K562 (cell line): ENCODE data around the gene CATSPER3. TPM values are rescaled to one million over a fixed set of nuclear protein-coding genes. Genes with fewer than 3 reads are reported as not detected.

ENCODE experiments used
- ATAC-seq: fragments of 200-7000 bp; cut with Tn5 transposase; 3 replicates; pipeline ENCODE4 v1.9.1; 2020; ENCODE audit warnings: moderate library complexity
- BruUV-seq: library from RNA; stranded (reverse); fragments of 400-500 nt; replicated peaks from 2 replicates; lab custom pipeline; 2021; lab: Mats Ljungman, UMichigan
- CTCF ChIA-PET: fragments of 300-600 bp; formaldehyde crosslinking; extraction: SDS; loops from one replicate; lab custom pipeline; 2021; ENCODE audit warnings: low intra/inter-chr PET ratio; lab: Yijun Ruan, JAX
- POLR2A ChIA-PET: fragments of 300-600, 350-650 bp; sonication (Branson Sonifier 250); formaldehyde crosslinking; extraction: SDS; loops from one replicate; lab custom pipeline; 2021; ENCODE audit warnings: antibody characterized with exemption, inconsistent platforms; lab: Yijun Ruan, JAX
- DNase-seq, 4 experiments: peaks; one replicate each; pipeline versions ENCODE4 v3.0.0 to v3.0.0-alpha.2; 2011 to 2018; ENCODE audit warnings: low spot score in 3 of 4, mixed read lengths in 3 of 4; ENCODE audit errors: extremely low read depth in 1 of 4
- FAIRE-seq: peaks from 2 replicates; lab custom pipeline; 2011; peaks lifted over from hg19 to GRCh38; lab: Jason Lieb, UNC
- H2AFZ ChIP-seq: 2 replicates; pipeline ENCODE4 v1.6.0; 2011; ENCODE audit warnings: low read depth, low read length, control low read depth, inconsistent platforms
- H3K27ac ChIP-seq: fragments of 200-600 bp; 3 replicates; pipeline ENCODE4 v1.8.0; 2011; ENCODE audit warnings: low read depth, mild to moderate bottlenecking, control low read depth, inconsistent platforms, low read length, moderate library complexity, mixed read lengths; ENCODE audit errors: extremely low read depth
- H3K27me3 ChIP-seq, 2 experiments: fragments of 300-600 bp in 1 of 2; 2 replicates in 1 of 2; 3 replicates in 1 of 2; pipeline versions ENCODE4 v1.6.0 to v1.8.0; 2011; ENCODE audit warnings: inconsistent platforms in 2 of 2, low read length in 2 of 2, mild to moderate bottlenecking in 1 of 2, mixed read lengths in 1 of 2, moderate library complexity in 1 of 2; ENCODE audit not compliant: control insufficient read depth in 2 of 2, insufficient read depth in 2 of 2
- H3K36me3 ChIP-seq: fragments of 300-600 bp; 3 replicates; pipeline ENCODE4 v1.8.0; 2011; ENCODE audit warnings: mild to moderate bottlenecking, low read length, inconsistent platforms; ENCODE audit not compliant: control insufficient read depth, insufficient read depth
- H3K4me1 ChIP-seq, 2 experiments: fragments of 200-600 bp in 1 of 2; replicated peaks in 1 of 2; 2 replicates in 1 of 2; 3 replicates in 1 of 2; pipeline versions ENCODE4 v1.5.1 to v1.8.0; 2011; ENCODE audit warnings: inconsistent platforms in 2 of 2, low read length in 2 of 2, mild to moderate bottlenecking in 1 of 2, mixed read lengths in 1 of 2, moderate library complexity in 1 of 2; ENCODE audit not compliant: control insufficient read depth in 2 of 2, insufficient read depth in 2 of 2
- H3K4me2 ChIP-seq: 2 replicates; pipeline ENCODE4 v1.6.1; 2011; ENCODE audit warnings: low read length, control low read depth, inconsistent platforms, mixed read lengths; ENCODE audit not compliant: insufficient read depth
- H3K4me3 ChIP-seq: fragments of 200-600 bp; sonication (generic), shearing (Covaris generic); 2 replicates; pipeline ENCODE4 v1.5.1; 2016; ENCODE audit warnings: control low read depth, inconsistent platforms
- H3K79me2 ChIP-seq: fragments of 200-600 bp; 3 replicates; pipeline ENCODE4 v1.8.0; 2011; ENCODE audit warnings: low read length, inconsistent platforms; ENCODE audit not compliant: control insufficient read depth, insufficient read depth
- H3K9ac ChIP-seq, 2 experiments: 2 replicates each; pipeline versions ENCODE4 v1.6.0 to v1.6.1; 2011; ENCODE audit warnings: low read depth in 2 of 2, low read length in 2 of 2, control low read depth in 1 of 2, inconsistent platforms in 1 of 2, mild to moderate bottlenecking in 1 of 2, mixed read lengths in 1 of 2; ENCODE audit not compliant: insufficient read depth in 1 of 2
- H3K9me1 ChIP-seq: one replicate; pipeline ENCODE4 v1.6.0; 2011; ENCODE audit warnings: inconsistent platforms, mild to moderate bottlenecking, low read length, moderate library complexity; ENCODE audit not compliant: control insufficient read depth, insufficient read depth
- H3K9me3 ChIP-seq: replicated peaks from 2 replicates; pipeline ENCODE4 v1.5.1; 2011; ENCODE audit warnings: low read depth, low read length, inconsistent platforms; ENCODE audit not compliant: control insufficient read depth, insufficient read depth
- H4K20me1 ChIP-seq: replicated peaks from 2 replicates; pipeline ENCODE4 v1.6.1; 2011; ENCODE audit warnings: low read length, inconsistent platforms, mixed read lengths; ENCODE audit not compliant: control insufficient read depth, insufficient read depth
- ELF1 ChIP-seq: fragments of 200-800 bp; sonication (Bioruptor generic); IDR thresholded peaks from 2 replicates; pipeline ENCODE4 v1.6.1; 2016; ENCODE audit warnings: missing genetic modification characterization, missing compliant biosample characterization
- FOSL1 ChIP-seq: fragments of 200-800 bp; sonication (Bioruptor generic); conservative IDR thresholded peaks from 2 replicates; pipeline ENCODE4 v1.6.1; 2016; ENCODE audit warnings: missing genetic modification characterization, missing compliant biosample characterization
- HNRNPH1 ChIP-seq: fragments of 200-400 bp; formaldehyde crosslinking; optimal IDR thresholded peaks from 2 replicates; pipeline ENCODE3; 2017; ENCODE audit warnings: low read depth, mild to moderate bottlenecking, low read length, moderate library complexity
- KAT2B ChIP-seq: IDR thresholded peaks from one replicate; pipeline ENCODE4 v1.6.1; 2012; ENCODE audit warnings: low read depth, mild to moderate bottlenecking, control low read depth, inconsistent platforms, low read length, moderate library complexity
- MAFF ChIP-seq: IDR thresholded peaks from 2 replicates; pipeline ENCODE4 v1.6.1; 2012; ENCODE audit warnings: low read length, improper control_type of control experiment
- MAFG ChIP-seq: fragments of 450-650 bp; conservative IDR thresholded peaks from 2 replicates; pipeline ENCODE4 v1.6.1; 2016; ENCODE audit warnings: missing genetic modification characterization, missing compliant biosample characterization
- MCM7 ChIP-seq, 2 experiments: fragments of 450-650 bp; IDR thresholded peaks; 2 replicates each; pipeline ENCODE4 v1.6.1; 2016 to 2018
- MNT ChIP-seq, 2 experiments: fragments of 450-650 bp; conservative IDR thresholded peaks; 2 replicates each; pipeline ENCODE4 v1.6.1; 2017; ENCODE audit warnings: mild to moderate bottlenecking in 2 of 2, moderate library complexity in 2 of 2
- THRA ChIP-seq: fragments of 450-650 bp; IDR thresholded peaks from 2 replicates; pipeline ENCODE4 v1.6.1; 2017; ENCODE audit warnings: mild to moderate bottlenecking, moderate library complexity
- ZNF277 ChIP-seq: fragments of 250-450 bp; sonication (Bioruptor Pico); IDR thresholded peaks from 2 replicates; pipeline ENCODE4 v1.8.0; 2022; ENCODE audit warnings: inconsistent platforms, mild to moderate bottlenecking, moderate library complexity, borderline replicate concordance
- ZNF583 ChIP-seq: fragments of 250-450 bp; sonication (Bioruptor Pico); IDR thresholded peaks from 2 replicates; pipeline ENCODE4 v1.4.0; 2020
- ZNF695 ChIP-seq: fragments of 450-650 bp; formaldehyde crosslinking; IDR thresholded peaks from 2 replicates; pipeline ENCODE4 v1.4.0; 2020; ENCODE audit warnings: mild to moderate bottlenecking, moderate library complexity
- ZNF76 ChIP-seq: fragments of 250-450 bp; sonication (Bioruptor Pico); IDR thresholded peaks from 2 replicates; pipeline ENCODE4 v1.4.0; 2020; ENCODE audit warnings: mild to moderate bottlenecking, moderate library complexity, borderline replicate concordance
- ZNF785 ChIP-seq: fragments of 250-450 bp; sonication (Bioruptor Pico); IDR thresholded peaks from 2 replicates; pipeline ENCODE4 v1.4.0; 2020; ENCODE audit warnings: mild to moderate bottlenecking
- WGBS: fragments of 100-300 bp; shearing (Covaris generic); methylation state at CpG from one replicate; pipeline ENCODE4 v1.1.6; 2016; ENCODE audit warnings: low coverage, mixed read lengths; ENCODE audit not compliant: insufficient coverage; ENCODE audit errors: missing lambda C conversion rate; 5-methylcytosine and 5-hydroxymethylcytosine counted together
- in situ Hi-C: fragments of 300-500 bp; cut with MboI; formaldehyde crosslinking; loops from 4 replicates; pipeline ENCODE4 v1.15.0; 2018; ENCODE audit warnings: inconsistent platforms, mixed read lengths
- intact Hi-C: fragments of 100-400 bp; cut with micrococcal nuclease; formaldehyde crosslinking; loops from 2 replicates; pipeline ENCODE4 v1.14.2; 2022
- polyA plus RNA-seq, 8 experiments: library from polyadenylated mRNA; depleted of rRNA in 4 of 8; stranded (reverse) in 5 of 8; unstranded in 3 of 8; fragments of >200 nt; fragmentation: Nextera tagmentation in 2 of 8; fragmentation: Illumina TruSeq in 1 of 8; extraction: Ambion mirVana in 2 of 8; extraction: Trizol in 1 of 8; gene quantifications; 2 replicates each; pipeline versions ENCODE4 v1.2.1 to v1.2.3, GENCODE V29; 2011 to 2014; ENCODE audit warnings: inconsistent platforms in 1 of 8, missing spikeins in 1 of 8
- total RNA-seq, 7 experiments: library from RNA; depleted of rRNA in 6 of 7; stranded (reverse); fragments of >200 nt in 6 of 7; fragmentation: Illumina TruSeq in 2 of 7; extraction: Trizol in 2 of 7; gene quantifications; 2 replicates each; pipeline versions ENCODE4 v1.2.1 to v1.2.3, GENCODE V29; 2011 to 2021; ENCODE audit warnings: low replicate concordance in 1 of 7

The CATSPER3 gene
- total and polyA plus RNA-seq, 9 of the 15 experiments (the other 6 are each of a cell fraction or from before 2014, with no cell fraction given), result 0.14 to 1.5 (median 0.49) TPM

- Histone ChIP-seq H3K79me2 (no peaks in the 10 kb centered on the region), H3K4me1 (no peaks in the 10 kb centered on the region), H3K27me3 (no peaks in the 10 kb centered on the region), H3K27ac (no peak overlapping the region), H4K20me1 (no peaks in the 10 kb centered on the region), H3K9ac (no peak overlapping the region), H3K4me3 (no peak overlapping the region), H3K9me1 (no peaks in the 10 kb centered on the region), H3K4me2 (no peak overlapping the region), H3K9me3 (no peaks in the 10 kb centered on the region), H3K36me3 (peaks cover 7% of the 10 kb centered on the region; the same call in 2 of the 3 replicates), H2AFZ (no peak overlapping the region)
- intact Hi-C loops, result no loop called here
- no peak for TF ChIP-seq MNT (conservative IDR thresholded peaks at IDR 0.05)
- no peak for TF ChIP-seq FOSL1 (tag)
- no peak for TF ChIP-seq THRA
- no peak for TF ChIP-seq ELF1 (tag)
- TF ChIP-seq HNRNPH1, result no peak
- no peak for TF ChIP-seq MAFG (tag)
- no peak for TF ChIP-seq KAT2B
- no peak for TF ChIP-seq ZNF583
- TF ChIP-seq MAFF, result no peak
- no peak for TF ChIP-seq ZNF695 (CRISPR knock-in tag)
- no peak for TF ChIP-seq ZNF277 (CRISPR knock-in tag)
- no peak for TF ChIP-seq MCM7 (IDR thresholded peaks at IDR 0.05)
- no peak for TF ChIP-seq ZNF785 (CRISPR knock-in tag)
- no peak for TF ChIP-seq ZNF76
- in situ Hi-C loops, result no loop called here
- 81% methylated on average over 3 of the region's 3 CpGs for WGBS
- BruUV-seq, result no TSS peak
- DNase-seq, result no peak
- ChIA-PET POLR2A (no interaction called here), CTCF (interaction anchor here (0.7 kb wide), 1 partner anchor 20 kb away, joined by 3 read pairs; no protein-coding TSS in a partner anchor)
- no peak for FAIRE-seq
- no peak for ATAC-seq
Observed at GRCh38 chr5:134968055-134968454, 348 bp downstream of the CATSPER3 start.
